HG03064 (cell line): ENCODE data around the gene CAMK2A.

ENCODE experiments used
- ATAC-seq: cut with Tn5 transposase; IDR thresholded peaks from one replicate; pipeline ENCODE4 v1.9.1; 2021; ENCODE audit warnings: low read depth; ENCODE audit not compliant: unreplicated experiment

Gene CAMK2A

DNA sequence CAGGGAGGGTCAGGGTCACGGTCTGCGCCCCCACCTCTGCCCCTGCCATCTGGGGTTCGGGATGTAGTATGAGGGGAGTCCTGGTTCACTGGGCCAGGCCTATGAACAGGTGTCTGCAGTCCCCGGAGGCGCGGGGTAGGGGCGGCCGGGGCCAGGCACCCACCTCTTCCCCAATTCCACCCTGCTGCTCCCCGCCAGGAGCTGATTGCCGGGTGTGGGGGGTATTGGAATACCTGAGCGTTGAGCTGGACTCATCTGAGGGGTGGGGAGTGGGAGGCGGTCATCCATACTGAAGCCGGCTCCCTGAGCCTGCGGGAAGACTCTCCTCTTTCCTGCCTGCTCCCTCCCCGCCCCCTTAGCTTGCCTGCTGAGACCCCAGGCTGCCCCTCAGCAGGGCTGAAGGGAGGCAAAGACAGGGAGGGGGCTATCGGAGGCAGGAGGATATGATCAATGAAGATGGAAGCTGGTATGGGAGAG, 99.0 kb downstream of the CAMK2A start:
- ATAC-seq: no peak

GRCh38 chr5:150189728-150190502, 99.7 kb downstream of the CAMK2A start, which contains the start of gene SLC6A7:
Gene SLC6A7, plus strand, starts transcription at chr5:150190062. Its CDS starts 266 bp downstream, at chr5:150190328.
- no peak for ATAC-seq

- ATAC-seq: no peak
Measured at GRCh38 chr5:150189326-150189725, 100.2 kb downstream of the CAMK2A start.

DNA sequence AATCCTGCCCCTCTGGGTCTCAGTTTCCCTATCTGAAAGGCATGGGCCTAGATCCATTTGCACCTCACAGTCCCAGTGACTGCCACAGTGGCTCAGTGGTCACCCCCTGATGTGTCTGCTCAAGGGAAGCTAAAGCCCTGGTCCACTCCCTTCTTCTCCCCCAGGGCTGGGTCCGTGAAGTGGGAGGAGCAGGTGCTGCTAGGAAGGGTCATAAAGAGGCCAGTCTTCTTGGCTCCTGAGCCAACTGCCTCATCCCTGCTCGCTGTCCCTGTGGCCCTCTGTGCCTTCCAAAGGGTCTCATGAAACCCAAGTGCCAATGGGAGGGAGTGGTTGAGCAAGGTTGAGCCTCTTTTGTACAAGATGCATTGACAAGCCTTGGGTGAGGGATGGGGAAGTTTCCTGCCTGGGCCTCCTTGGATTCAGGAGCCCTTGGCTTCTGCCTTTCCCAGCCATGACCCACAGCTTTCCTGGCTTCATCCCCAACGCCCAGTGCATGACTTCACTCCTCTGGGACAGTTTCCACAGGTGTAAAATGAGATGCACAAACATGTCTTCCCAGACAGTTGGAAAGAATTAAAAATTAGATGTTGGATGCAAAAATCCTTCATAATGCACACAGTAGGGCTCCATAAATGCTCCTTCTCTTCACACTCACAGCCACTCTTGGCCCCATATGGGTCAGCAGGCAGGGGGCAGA, 101.3 kb downstream of the CAMK2A start:
- ATAC-seq: no peak

GRCh38 chr5:150186897-150187296, 102.7 kb downstream of the CAMK2A start:
- no peak for ATAC-seq

- ATAC-seq: no peak
Measured at GRCh38 chr5:150186137-150186536, 103.4 kb downstream of the CAMK2A start.

DNA sequence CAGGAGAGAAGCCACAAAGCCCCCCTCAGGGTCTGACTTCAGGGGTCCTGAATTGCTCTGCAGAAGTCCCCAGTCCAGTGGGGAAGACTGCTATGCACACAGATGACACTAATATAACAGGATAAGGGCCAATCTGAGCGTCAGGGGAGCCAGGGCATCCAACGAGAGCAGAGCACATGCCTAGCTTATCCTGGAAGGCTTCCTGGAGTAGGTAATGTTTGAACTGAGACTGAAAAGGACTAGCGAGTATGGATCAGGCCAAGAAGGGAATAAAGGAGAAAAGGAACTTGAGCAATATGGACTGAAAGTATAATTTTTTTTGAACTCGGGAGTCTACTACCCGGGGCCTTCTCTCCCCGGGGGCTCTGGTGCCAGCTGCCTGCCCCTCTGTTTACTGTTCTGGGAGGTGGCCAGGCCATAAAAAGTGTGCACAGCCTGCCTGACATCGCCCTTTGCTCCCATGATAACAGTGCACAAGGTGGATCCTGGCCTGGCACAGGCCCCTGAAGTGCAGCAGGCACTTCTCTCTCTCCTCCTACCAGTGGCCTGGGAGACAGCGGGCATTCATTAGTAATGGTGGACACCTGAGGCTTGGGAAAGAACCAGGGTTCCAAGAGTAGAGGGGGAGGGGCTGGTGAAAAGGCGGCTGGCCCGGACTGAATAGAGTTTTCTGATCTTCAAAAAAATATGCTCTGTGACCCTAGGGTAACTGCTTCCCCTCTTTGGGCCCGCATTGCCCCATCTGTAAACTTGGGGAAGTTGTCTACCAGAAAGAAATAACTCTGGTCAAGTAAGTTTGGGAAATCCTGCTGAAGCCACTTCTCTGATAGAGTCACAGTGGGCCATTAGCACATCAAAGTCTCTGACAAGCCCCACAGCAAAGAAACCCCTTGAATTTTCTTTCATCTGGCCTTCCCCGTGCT, 104.3 kb downstream of the CAMK2A start:
- ATAC-seq: no peak

DNA sequence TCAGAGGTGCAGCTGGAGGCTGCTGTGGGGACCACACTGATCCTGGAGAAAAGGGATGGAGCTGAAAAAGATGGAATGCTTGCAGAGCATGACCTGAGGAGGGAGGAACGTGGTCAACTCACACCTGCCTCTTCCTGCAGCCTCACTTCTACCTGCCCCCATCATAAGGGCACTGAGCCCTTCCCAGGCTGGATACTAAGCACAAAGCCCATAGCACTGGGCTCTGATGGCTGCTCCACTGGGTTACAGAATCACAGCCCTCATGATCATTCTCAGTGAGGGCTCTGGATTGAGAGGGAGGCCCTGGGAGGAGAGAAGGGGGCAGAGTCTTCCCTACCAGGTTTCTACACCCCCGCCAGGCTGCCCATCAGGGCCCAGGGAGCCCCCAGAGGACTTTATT, 105.6 kb downstream of the CAMK2A start:
- ATAC-seq: no peak

GRCh38 chr5:150183436-150183835, 106.1 kb downstream of the CAMK2A start:
- ATAC-seq: no peak

- ATAC-seq: no peak
Measured at GRCh38 chr5:150182774-150183173, 106.8 kb downstream of the CAMK2A start.

DNA sequence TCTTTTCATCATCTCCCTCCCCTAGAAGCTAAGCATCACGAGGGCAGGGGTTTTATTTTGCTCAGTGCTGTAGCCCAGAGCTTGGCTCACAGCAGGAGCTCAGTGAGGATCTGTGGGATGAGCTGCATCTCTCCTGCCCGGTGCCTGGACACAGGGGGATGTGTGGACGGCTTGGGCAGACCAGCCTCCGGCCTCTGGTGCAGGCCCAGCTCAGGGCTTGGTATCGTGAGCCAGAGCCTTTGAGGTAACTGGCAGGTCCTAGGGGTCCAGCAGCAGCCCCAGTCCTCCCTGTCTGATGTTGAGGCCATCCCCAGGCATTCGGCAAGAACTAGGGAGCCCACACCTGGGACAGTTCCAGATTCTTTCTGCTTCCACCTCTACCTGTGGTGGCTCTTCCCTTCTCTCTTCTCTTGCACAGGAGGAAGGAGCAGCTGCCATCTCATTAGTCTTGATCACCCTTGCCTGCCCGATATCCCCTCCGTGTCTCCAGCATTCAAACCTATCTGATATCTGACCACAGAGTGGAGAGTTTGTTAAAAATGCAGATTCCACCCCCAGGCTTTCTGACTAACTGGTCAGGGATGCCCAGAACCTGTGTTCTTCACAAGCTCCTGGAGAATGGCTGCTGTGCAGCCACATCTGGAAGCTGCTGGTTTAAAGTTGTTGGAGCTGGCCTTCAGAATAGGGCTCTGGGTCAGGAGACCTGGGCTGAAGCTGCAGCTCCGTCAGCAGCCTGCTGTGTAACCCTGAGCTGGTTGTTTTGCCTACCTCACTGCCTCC, 107.6 kb downstream of the CAMK2A start:
- ATAC-seq: no peak

DNA sequence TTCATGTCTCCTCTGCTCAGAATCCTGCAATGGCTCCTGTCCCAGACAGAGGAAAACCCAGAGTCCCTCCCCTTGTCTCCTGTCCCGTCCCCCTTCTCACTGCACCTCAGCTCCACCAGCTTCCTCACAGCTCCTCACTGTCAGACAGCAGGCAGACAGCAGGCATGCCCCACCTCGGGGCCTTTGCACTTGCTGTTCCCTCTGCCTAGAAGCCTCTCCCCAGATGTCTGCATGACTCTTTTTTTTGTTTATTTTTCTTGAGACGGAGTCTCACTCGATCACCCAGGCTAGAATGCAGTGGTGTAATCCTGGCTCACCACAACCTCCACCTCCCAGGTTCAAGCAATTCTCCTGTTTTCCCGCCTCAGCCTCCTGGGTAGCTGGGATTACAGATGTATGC, 108.5 kb downstream of the CAMK2A start:
- no peak for ATAC-seq

GRCh38 chr5:150180241-150181026, 109.1 kb downstream of the CAMK2A start:
- ATAC-seq: no peak

GRCh38 chr5:150179019-150179620, 110.5 kb downstream of the CAMK2A start:
- no peak for ATAC-seq

- ATAC-seq: no peak
Measured at GRCh38 chr5:150178262-150178661, 111.3 kb downstream of the CAMK2A start.

DNA sequence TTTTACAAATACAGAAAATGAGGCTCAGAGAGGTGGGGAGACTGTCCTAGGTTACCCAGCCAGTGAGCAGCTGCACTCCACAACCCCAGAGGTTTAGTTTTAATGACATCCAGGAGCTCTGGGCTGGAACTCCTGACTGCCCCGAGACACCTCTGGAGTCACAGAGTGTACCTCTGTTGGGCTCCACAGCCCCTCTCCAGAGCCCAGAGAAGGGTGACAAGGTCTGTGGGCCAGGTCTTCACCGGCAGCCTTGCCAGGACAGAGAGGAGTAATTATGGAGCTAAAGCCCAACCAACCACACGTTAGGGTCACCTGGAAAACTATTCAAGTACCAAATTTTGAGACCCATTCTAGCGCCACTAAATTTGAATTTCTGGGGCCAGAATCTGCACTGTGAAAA, 111.9 kb downstream of the CAMK2A start:
- no peak for ATAC-seq

GRCh38 chr5:150176745-150177477, 112.7 kb downstream of the CAMK2A start:
- ATAC-seq: no peak

DNA sequence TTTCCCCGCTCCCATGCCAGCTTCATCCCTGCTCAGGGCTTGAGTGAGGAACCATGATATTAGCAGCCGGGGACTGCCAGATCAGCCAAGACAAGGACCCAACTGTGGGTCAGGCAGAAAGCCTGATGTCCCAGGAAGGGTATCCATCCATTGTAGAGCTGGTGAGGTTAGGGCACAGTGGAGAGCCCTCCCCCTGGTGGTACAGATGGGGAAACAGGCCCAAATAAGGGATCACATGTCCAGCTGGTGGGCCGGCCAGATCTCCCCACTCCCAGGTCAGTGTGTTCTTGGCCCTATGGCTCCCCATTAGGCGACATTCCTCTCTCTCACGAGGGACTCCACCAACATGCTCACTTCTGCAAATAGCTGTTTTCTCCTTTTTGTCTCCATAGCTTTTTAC, 114.0 kb downstream of the CAMK2A start:
- no peak for ATAC-seq
